Measurements from ENCODE around the gene GSE1. TPM values are rescaled to one million over a fixed set of nuclear protein-coding genes. Genes with fewer than 3 reads are reported as not detected.

The GSE1 gene
- total and polyA plus RNA-seq, 9 of the 15 experiments (the other 6 are each of a cell fraction or from before 2014, with no cell fraction given), result 12.2 to 244 (median 57.9) TPM

DNA sequence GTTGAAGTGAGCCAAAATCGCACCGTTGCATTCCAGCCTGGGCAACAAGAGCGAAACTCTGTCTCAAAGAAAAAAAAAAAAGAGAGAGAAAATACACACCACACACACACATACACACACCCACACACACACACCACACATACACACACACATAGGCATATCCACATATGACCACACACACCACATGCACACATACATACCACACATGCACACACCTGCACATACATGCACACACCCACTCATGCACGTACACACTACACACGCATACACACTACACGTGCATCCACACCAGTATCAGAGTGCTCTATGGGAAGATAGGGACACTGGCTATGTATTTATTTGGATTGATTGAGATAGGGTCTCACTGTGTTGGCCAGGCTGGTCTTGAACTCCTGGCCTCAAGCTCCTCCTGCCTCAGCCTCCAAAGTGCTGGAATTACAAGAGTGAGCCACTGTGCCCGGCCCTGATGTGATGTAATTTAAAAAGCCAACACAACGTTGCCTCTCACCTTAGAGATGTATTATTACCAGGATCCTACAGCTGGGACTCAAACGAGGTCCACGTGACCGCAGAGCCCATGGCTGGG, 93.4 kb downstream of the GSE1 start (continued):
- TF ChIP-seq, protein P1, sequence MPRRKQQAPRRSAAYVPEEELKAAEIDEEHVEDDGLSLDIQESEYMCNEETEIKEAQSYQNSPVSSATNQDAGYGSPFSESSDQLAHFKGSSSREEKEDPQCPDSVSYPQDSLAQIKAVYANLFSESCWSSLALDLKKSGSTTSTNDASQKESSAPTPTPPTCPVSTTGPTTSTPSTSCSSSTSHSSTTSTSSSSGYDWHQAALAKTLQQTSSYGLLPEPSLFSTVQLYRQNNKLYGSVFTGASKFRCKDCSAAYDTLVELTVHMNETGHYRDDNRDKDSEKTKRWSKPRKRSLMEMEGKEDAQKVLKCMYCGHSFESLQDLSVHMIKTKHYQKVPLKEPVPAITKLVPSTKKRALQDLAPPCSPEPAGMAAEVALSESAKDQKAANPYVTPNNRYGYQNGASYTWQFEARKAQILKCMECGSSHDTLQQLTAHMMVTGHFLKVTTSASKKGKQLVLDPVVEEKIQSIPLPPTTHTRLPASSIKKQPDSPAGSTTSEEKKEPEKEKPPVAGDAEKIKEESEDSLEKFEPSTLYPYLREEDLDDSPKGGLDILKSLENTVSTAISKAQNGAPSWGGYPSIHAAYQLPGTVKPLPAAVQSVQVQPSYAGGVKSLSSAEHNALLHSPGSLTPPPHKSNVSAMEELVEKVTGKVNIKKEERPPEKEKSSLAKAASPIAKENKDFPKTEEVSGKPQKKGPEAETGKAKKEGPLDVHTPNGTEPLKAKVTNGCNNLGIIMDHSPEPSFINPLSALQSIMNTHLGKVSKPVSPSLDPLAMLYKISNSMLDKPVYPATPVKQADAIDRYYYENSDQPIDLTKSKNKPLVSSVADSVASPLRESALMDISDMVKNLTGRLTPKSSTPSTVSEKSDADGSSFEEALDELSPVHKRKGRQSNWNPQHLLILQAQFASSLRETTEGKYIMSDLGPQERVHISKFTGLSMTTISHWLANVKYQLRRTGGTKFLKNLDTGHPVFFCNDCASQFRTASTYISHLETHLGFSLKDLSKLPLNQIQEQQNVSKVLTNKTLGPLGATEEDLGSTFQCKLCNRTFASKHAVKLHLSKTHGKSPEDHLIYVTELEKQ (CRISPR knock-in tag; IDR thresholded peaks at IDR 0.05), result no peak
- TF ChIP-seq, protein P2, sequence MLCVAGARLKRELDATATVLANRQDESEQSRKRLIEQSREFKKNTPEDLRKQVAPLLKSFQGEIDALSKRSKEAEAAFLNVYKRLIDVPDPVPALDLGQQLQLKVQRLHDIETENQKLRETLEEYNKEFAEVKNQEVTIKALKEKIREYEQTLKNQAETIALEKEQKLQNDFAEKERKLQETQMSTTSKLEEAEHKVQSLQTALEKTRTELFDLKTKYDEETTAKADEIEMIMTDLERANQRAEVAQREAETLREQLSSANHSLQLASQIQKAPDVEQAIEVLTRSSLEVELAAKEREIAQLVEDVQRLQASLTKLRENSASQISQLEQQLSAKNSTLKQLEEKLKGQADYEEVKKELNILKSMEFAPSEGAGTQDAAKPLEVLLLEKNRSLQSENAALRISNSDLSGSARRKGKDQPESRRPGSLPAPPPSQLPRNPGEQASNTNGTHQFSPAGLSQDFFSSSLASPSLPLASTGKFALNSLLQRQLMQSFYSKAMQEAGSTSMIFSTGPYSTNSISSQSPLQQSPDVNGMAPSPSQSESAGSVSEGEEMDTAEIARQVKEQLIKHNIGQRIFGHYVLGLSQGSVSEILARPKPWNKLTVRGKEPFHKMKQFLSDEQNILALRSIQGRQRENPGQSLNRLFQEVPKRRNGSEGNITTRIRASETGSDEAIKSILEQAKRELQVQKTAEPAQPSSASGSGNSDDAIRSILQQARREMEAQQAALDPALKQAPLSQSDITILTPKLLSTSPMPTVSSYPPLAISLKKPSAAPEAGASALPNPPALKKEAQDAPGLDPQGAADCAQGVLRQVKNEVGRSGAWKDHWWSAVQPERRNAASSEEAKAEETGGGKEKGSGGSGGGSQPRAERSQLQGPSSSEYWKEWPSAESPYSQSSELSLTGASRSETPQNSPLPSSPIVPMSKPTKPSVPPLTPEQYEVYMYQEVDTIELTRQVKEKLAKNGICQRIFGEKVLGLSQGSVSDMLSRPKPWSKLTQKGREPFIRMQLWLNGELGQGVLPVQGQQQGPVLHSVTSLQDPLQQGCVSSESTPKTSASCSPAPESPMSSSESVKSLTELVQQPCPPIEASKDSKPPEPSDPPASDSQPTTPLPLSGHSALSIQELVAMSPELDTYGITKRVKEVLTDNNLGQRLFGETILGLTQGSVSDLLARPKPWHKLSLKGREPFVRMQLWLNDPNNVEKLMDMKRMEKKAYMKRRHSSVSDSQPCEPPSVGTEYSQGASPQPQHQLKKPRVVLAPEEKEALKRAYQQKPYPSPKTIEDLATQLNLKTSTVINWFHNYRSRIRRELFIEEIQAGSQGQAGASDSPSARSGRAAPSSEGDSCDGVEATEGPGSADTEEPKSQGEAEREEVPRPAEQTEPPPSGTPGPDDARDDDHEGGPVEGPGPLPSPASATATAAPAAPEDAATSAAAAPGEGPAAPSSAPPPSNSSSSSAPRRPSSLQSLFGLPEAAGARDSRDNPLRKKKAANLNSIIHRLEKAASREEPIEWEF (CRISPR knock-in tag; IDR thresholded peaks at IDR 0.05), result no peak
- TF ChIP-seq, protein P3, sequence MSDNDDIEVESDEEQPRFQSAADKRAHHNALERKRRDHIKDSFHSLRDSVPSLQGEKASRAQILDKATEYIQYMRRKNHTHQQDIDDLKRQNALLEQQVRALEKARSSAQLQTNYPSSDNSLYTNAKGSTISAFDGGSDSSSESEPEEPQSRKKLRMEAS (CRISPR knock-in tag; IDR thresholded peaks at IDR 0.05), result peak; percentile 19; the same call in 1 of the 2 replicates
- TF ChIP-seq, protein P4, sequence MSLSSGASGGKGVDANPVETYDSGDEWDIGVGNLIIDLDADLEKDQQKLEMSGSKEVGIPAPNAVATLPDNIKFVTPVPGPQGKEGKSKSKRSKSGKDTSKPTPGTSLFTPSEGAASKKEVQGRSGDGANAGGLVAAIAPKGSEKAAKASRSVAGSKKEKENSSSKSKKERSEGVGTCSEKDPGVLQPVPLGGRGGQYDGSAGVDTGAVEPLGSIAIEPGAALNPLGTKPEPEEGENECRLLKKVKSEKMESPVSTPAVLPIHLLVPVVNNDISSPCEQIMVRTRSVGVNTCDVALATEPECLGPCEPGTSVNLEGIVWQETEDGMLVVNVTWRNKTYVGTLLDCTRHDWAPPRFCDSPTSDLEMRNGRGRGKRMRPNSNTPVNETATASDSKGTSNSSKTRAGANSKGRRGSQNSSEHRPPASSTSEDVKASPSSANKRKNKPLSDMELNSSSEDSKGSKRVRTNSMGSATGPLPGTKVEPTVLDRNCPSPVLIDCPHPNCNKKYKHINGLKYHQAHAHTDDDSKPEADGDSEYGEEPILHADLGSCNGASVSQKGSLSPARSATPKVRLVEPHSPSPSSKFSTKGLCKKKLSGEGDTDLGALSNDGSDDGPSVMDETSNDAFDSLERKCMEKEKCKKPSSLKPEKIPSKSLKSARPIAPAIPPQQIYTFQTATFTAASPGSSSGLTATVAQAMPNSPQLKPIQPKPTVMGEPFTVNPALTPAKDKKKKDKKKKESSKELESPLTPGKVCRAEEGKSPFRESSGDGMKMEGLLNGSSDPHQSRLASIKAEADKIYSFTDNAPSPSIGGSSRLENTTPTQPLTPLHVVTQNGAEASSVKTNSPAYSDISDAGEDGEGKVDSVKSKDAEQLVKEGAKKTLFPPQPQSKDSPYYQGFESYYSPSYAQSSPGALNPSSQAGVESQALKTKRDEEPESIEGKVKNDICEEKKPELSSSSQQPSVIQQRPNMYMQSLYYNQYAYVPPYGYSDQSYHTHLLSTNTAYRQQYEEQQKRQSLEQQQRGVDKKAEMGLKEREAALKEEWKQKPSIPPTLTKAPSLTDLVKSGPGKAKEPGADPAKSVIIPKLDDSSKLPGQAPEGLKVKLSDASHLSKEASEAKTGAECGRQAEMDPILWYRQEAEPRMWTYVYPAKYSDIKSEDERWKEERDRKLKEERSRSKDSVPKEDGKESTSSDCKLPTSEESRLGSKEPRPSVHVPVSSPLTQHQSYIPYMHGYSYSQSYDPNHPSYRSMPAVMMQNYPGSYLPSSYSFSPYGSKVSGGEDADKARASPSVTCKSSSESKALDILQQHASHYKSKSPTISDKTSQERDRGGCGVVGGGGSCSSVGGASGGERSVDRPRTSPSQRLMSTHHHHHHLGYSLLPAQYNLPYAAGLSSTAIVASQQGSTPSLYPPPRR (CRISPR knock-in tag; IDR thresholded peaks at IDR 0.05; ENCODE audit: borderline replicate concordance), result no peak
- TF ChIP-seq BRCA1 (IDR thresholded peaks at IDR 0.05), result no peak
- no peak for TF ChIP-seq BRCA1 (CRISPR knock-in tag; IDR thresholded peaks at IDR 0.05)
- TF ChIP-seq, protein P5, sequence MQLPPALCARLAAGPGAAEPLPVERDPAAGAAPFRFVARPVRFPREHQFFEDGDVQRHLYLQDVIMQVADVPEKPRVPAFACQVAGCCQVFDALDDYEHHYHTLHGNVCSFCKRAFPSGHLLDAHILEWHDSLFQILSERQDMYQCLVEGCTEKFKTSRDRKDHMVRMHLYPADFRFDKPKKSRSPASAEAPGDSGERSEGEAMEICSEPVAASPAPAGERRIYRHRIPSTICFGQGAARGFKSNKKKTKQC (CRISPR knock-in tag; IDR thresholded peaks at IDR 0.05), result no peak
- no peak for TF ChIP-seq MTA1 (IDR thresholded peaks at IDR 0.05; ENCODE audit: borderline replicate concordance)
- TF ChIP-seq EGR1 (conservative IDR thresholded peaks at IDR 0.05), result 0 out of 2 replicates have a peak, but pooled peaks have one; percentile 20
- no peak for TF ChIP-seq CXXC5 (CRISPR knock-in tag; IDR thresholded peaks at IDR 0.05)
- TF ChIP-seq ZNF23 (CRISPR knock-in tag; IDR thresholded peaks at IDR 0.05), result no peak
- peak; percentile 87 for TF ChIP-seq ZNF121 (CRISPR knock-in tag; conservative IDR thresholded peaks at IDR 0.05)
